Spleen (tissue), 7 donors: ENCODE results near the gene RIPK4.

Experiments
- CTCF ChIP-seq, 11 experiments: fragments of 200-600 bp in 7 of 11; fragments of 450-650 bp in 4 of 11; sonication (generic) in 4 of 11; IDR thresholded peaks in 8 of 11; conservative IDR thresholded peaks in 3 of 11; 1 replicate in 7 of 11; 2 replicates in 4 of 11; pipeline versions ENCODE4 v1.4.0 to v1.8.0; 2016 to 2021; ENCODE audit warnings: antibody characterized with exemption in 11 of 11, inconsistent platforms in 4 of 11, mild to moderate bottlenecking in 1 of 11
- POLR2A ChIP-seq, 3 donors: fragments of 450-650 bp; IDR thresholded peaks; one replicate each; pipeline ENCODE4 v1.5.1; 2017; ENCODE audit warnings: antibody characterized with exemption in 3 of 3, mild to moderate bottlenecking in 1 of 3
- POLR2AphosphoS5 ChIP-seq, 3 donors: sonication (generic); formaldehyde crosslinking; IDR thresholded peaks; one replicate each; pipeline ENCODE4 v1.5.1; 2017; ENCODE audit warnings: antibody characterized with exemption in 3 of 3
- donor health status: DM: no; HTN: no; CAD: no; lungs with moderate emphysema.
- donor health status: DM: no; HTN: no; CAD: no.
- donor health status: DM: no; HTN: no; CAD: no.

GRCh38 chr21:41779659-41780058, 12.8 kb upstream of the RIPK4 start:
- no peak for TF ChIP-seq POLR2AphosphoS5 (IDR thresholded peaks at IDR 0.05)
- TF ChIP-seq CTCF (IDR thresholded peaks at IDR 0.05 in 8 of 11, conservative IDR thresholded peaks at IDR 0.05 in 3 of 11), result no peak
- TF ChIP-seq POLR2A (IDR thresholded peaks at IDR 0.05), result no peak
